Fibroblast of skin of right quadriceps (primary cell): Measurements from ENCODE around the gene IL22RA1.
A peak's percentile ranks its signal among the peaks of the same experiment; 100 is the strongest.

ENCODE experiments used
- DNase-seq: peaks from one replicate; pipeline ENCODE4 v3.0.0-alpha.2; 2013

The IL22RA1 gene, protein sequence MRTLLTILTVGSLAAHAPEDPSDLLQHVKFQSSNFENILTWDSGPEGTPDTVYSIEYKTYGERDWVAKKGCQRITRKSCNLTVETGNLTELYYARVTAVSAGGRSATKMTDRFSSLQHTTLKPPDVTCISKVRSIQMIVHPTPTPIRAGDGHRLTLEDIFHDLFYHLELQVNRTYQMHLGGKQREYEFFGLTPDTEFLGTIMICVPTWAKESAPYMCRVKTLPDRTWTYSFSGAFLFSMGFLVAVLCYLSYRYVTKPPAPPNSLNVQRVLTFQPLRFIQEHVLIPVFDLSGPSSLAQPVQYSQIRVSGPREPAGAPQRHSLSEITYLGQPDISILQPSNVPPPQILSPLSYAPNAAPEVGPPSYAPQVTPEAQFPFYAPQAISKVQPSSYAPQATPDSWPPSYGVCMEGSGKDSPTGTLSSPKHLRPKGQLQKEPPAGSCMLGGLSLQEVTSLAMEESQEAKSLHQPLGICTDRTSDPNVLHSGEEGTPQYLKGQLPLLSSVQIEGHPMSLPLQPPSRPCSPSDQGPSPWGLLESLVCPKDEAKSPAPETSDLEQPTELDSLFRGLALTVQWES

DNA sequence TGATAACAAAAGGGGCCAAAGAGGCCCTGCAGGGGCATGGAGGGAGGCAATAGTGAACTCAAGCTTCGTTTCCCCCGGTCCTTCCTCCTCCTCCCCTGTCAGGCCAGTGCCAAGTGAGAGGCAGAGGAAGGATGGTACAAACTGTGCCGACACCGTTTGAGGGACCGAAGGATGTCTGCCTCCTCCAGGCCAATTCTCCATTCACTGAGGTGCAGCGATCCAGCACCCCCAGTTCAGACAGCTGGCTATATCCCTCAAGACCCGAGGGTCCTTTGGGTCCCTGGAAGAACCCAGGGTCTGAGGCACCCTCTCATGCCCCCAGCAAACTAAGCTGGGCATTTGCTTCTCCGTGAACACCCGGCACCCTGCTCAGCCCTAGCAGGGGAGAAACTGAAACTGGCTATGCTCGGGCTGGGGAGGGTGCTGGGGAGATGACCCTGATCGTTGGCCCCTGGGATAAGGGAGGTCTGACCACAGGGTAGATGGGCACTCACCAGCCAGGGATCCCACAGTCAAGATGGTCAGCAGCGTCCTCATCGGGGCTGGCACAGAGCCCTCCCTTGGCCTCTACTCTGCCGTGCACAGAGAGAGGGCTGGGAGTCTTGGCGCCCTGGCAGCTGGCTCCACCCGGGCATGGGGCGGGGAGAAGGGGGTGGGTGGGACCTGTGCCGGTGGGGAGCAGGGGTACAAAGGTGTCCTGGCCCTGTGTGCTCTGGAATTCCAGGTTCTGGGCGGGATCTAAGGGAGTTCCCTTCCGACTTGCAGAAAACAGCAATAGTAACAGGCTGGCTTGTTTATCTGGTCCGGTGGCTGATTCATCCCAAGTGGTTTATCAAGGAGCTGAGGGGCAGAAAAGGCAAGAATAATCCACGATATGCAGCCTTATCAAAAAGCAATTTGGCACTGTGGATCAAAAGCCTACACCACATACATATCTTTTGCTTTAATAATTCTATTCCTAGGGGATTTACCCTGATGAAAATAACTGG lies at the start of gene IL22RA1:
Gene IL22RA1 (minus strand): TSS at position 595 of the 989 bp plus-strand sequence. CDS start 58 bp downstream, at position 537.
- DNase-seq, result no peak

DNA sequence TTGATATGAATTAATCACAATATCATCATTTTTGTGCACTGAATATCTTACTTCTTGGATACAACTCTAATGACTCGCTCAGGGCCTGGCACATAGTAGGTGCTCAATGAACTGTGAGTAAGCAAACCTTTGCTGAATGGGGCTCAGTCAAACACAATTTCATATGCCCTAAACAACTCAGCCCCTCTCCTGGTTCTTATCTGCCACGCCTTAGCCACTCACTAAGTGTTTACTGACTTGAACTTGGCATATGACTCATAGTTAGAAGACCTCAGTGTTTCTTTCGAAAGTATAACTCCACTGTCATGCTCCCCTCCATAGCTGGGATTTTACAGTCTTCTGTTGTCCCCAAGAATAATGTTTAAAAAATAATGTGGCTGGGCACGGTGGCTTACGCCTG lies 48.9 kb upstream of the IL22RA1 start:
- DNase-seq, result peak; percentile 28

DNA sequence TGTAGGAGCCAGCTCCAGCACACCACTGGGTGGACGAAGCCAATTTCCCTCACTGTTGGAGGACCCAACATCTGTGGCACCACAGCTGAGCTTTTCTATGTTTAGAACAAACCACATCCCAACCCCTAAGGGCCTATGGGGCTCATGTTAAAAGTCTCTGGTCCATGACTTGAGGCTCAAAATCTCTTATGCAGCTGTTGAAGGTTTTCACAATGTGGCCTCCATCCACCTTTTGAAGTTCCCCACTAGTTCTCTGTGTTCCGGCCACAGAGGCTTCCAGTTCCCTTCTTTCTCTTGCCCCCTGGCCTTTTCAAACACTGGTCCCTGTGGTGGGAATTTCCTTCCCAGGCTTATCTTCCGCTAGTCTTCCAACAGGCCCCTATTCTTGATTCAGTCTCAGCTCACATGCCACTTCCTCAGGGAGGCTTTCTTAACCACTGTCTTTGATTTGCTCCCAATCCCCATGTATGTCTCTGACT lies 48.1 kb upstream of the IL22RA1 start:
- no peak for DNase-seq

DNA sequence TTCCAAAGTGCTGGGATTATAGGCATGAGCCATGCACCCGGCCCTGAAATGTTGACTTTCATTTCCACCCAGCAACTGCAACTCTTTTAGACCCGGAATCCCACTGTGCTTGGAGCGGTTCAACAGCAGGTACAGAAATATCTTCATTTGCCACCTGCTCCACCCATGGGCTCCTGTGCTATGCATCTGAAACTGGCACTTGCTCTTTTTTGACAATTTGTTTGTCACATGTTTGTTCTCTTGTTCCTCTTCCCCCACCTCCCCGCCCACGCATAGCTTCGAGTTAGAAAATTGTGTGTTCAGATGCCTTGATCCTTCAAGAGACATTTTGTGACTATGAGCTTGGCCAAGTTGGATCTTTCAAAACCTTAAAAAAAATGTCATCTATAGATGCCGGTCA lies 46.6 kb upstream of the IL22RA1 start:
- no peak for DNase-seq

DNA sequence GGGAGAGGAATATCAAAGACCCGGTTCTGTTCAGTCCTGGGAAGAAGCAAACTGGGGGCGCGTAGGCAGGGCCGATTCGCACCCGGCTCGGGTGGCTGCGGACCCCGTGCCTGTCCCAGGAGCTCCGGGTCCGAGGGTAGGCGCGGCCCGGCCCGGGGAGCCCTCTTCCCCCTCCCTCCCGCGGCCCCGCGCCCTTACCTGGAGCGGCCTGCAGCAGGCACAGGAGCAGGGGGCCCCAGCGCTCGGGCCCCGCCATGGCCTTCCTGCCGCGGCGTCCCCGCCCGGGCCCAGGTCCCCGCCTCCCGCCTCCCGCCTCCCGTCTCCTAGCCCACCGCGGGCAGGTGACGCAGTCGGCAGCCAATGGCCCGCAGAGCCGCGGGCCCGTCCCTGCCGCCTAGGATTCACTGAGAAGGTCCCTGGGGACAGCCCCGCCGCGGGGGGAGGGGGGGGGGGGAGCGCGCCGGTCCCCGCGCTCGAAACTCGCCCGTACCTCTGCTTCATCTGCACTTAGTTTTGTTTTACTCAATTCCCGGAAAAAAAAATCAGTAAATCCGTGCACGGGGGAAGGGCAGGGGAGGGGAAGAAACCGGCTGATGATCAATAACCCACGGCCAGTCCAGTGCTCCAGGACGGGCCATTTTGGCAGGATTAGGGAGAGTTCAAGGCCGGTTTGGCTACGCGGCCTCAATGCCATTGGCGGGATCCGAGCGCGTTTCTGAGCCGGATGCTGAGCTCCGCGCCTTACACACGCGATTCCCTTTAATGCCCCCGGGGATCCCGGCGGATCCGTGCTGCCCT lies 44.3 kb upstream of the IL22RA1 start, which contains the start of gene IFNLR1:
Gene IFNLR1 (minus strand): TSS at position 297 of the 798 bp plus-strand sequence. CDS start 41 bp downstream, at position 256.
- DNase-seq, result peak; percentile 9

DNA sequence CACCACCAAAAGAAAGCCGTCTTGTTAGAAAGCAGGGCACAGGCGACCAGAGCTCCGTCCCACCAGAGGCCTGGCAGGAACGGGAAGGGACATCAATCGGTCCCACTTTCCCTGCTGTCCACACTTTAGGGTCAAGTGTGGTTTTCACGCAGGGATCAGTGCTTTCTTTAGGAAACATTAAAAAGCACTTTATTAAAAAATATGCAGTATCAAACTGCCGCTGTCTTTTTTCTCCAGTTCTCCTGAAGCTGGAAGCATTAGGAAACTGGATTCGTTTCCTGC lies 43.7 kb upstream of the IL22RA1 start:
- DNase-seq, result no peak

DNA sequence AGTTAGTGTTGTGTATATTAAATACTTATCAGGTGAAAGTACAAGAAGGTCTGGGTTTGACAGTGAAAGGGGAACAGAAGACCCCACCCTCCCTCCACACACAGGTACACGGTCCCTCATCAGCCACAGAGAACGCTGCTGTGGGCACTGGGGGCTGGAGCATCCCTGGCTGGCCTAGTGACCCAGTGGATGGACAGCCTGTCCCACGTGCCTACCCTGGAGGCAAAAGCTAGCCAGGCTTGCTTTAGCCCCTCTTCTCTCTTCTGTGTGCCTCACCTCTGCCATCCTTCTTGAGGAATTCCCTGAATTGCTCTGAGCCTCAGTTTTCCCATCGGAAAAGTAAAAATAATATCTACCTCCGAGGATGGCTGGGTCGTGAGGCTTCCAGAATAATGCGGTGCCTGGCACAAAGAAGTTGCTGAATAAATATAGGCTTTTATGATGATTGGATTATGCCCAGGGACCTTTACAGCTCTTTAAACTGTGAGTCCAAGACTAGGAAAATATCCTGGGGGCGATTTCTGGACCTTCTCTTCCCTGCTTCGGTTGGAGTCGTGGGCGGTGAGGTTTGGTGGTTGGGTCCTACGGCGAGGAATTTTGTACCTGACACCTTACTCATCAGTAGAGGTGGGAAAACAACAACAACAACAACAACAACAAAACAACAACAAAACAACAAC lies 43.2 kb upstream of the IL22RA1 start:
- no peak for DNase-seq

DNA sequence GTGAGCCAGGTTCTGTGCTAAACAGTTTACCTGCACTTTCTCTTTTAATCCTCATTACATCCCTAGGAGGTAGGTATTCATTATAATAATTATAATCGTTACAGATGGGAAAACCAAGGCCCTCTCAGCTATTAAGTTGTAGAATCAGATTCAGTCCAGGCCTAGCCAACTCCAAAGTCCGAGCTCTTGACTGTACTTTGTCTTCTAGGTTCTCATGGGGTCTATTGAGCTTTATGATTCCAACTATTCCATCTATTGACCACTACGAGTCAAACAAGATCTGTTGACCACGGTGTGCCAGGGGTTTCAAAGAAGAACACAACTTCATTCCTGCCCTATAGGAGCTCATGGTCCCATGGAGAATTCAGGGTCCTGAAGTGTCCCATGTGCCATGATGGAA lies 42.1 kb upstream of the IL22RA1 start:
- DNase-seq, result no peak

DNA sequence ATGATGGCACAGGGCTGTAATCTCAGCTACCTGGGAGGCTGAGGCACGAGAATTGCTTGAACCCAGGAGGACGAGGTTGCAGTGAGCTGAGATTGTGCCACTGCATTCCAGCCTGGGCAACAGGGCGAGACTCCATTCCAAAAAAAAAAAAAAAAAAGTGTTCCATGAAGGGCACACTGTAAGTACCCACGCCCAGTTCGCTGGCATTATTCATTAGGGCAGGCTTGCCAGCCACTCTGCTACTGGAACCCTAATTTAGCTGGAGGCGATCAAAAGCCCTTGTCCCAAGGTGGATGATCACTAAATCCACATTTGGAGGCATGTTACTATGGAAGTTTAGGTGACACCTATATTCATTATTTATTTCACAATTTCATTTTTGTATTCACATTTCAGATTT lies 39.1 kb upstream of the IL22RA1 start:
- no peak for DNase-seq

DNA sequence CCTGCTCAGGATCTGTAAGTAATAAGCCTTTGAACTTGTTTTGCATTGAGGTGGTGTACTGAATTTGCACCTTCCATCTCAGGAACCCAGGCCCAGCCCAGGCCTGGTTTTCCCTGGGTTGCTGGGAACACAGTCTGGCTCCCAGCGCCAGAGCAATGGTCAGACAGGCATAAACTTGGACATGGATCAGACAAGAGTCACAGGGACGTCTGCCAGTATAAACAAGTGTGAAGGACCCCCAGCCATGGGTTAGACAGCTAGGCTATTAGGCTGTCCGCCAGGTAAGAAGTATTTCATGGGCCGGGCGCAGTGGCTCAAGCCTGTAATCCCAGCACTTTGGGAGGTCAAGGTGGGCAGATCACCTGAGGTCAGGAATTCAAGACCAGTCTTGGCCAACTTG lies 38.7 kb upstream of the IL22RA1 start:
- no peak for DNase-seq

DNA sequence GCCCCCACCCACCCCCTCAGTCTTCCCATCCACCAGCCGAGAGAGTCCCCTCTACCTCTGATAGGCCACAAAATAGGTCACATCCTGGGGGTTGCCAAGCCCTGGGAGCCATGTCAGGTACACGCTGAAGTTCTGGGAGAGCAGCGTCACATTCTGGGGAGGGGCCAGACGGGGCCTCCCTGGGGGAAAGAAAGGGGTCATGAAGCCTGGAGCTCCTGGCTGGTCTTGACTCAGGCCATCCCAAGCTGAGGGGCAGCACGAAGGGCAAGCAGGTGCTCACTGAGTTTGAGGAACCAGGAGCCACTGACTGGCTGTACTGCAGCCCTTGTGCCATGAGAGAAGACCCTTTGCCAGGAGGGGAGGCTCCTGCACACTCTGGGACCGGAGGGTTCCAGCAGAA lies 37.7 kb upstream of the IL22RA1 start:
- DNase-seq, result no peak

DNA sequence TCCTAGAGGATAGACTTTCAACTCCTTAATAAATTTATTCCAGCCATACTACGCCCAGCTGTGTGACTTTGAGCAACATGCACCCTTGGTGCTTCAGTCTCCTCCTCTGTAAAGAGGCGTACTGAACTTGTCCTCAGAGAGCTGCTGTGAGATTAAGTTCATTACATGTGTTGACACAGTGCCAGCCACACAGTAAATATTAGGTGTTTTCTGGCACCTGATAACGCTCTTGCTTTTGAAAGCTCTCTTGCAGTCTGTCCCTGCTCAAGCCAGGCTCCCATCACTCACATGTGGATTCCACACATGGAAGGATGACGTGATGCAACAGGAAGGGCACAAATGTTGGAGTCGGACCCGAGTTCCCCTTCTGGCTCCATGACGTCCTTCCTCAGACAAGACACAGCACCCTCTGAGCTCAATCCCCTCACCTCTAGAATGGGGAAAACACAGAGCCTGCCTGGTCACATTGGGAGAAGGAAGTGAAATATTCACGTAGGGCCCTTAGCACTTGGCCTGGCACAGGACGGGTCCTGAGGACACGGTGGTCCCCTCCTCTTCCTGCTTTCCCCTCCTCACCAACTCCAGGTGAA lies 36.4 kb upstream of the IL22RA1 start:
- DNase-seq, result no peak

DNA sequence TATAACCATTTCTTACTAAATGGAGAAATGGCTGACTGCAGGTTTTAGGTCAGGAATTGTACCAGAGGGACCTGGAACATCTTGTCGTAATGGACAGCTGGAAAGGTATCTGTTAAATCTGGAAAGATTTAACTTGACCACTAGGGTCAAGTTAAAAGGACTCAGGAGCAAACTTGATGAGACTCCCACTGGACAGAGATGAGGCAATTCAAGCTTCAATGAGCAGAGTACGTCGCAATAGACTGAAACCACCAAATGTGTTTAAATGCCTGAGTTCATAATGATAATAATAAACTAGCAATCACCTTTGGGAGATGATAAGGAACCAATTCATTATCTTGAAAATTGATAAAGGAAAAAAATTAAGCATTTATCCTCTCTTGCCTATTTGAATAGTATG lies 35.5 kb upstream of the IL22RA1 start:
- DNase-seq, result no peak

DNA sequence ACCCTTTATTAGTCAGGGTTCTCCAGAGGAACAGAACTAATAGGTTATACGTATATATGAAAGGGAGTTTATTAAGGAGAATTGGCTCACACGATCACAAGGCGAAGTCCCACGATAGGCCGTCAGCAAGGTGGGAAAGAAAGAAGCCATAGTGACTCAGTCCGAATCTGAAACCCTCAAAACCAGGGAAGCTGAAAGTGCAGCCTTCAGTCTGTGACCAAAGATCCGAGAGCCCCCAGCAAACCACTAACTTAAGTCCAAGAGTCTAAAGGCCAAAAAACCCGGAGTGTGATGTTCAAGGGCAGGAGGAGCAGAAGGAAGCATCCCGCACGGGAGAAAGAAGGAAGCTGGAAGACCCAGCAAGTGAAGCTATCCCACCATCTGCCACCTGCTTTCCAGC lies 34.2 kb upstream of the IL22RA1 start:
- no peak for DNase-seq

DNA sequence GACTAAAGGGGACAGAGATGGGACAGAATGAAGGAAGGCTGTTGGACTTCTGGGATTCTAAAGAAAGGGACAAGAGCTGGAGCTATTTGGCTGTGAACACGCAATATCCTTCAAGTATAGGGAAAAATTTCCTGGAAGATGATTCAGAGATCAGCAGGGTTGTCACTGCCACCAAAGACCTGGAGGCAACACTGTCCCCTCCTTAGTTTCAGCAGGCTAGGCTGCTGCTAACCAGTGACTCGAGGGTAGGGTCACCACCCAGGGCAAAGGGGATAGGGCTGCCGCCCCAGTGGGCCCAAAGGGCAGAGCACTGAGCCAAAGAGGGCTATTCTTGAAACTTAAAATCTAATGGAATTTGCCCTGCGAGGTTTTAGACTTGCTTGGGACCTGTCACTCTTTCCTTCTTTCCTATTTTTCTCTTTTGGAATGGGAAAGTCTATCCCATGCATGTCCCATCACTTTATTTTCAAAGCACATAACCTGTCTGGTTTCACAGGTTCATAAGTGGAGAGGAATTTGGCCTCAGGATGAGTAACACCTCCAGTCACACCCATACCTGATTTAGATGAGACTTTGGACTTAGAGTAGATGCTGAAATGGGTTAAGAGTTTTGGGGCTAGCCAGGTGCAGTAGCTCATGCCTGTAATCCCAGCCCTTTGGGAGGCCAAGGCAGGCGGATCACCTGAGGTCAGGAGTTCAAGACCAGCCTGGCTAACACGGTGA lies 32.3 kb upstream of the IL22RA1 start:
- DNase-seq, result no peak

DNA sequence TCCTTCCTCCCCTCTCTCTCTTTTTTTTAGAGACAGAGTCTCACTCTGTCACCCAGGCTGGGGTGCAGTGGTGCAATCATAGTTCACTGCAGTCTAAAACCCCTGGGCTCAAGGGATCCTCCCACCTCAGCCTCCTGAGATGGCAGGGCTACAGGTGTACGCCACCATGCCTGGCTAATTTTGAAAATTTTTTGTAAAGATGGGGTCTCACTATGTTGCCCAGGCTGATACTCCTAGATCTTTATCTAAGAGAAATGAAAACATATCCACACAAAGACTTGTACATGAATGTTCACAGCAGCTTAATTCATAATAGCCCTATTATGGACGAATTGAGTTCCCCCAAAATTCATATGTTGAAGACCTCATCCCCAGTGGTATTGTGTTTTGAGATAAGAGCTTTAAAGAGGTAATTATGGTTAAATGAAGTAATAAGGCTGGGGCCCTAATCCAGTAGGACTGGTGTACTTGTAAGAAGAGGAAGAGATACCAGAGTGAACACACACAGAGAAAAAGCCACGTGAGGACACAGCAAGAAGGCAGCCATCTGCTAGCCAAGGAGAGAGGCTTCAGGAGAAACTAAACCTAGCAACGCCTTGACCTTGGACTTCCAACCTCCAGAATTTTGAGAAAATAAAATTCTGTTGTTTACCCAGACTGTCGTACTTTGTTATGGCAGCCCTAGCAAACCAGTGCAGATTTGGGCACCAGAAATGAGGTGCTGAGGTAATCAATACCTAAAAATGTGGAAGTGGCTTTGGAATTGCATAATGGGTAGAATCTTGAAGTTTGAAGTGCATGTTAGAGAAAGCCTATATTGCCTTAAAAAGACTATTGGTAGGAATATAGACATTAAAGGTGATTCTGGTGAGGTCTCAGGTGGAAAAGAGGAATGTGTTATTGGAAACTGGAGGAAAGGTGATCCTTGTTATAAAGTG lies 31.0 kb upstream of the IL22RA1 start:
- no peak for DNase-seq

DNA sequence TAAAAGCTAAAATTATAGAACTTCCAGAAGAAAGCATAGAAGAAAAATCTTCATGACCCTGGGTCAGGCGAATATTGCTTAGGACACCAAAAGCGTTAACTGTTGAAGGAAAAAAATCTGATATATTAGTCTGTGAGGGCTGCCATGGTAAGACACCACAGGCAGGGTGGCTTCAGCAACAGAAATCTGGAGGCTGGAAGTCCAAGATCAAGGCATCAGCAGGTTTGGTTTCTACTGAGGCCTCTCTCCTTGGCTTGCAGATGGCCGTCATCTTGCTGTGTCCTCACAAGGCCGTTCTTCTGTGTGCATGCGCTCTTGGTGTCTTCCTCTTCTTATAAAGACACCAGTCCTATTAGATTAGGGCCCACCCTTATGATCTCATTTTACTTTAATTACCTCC lies 29.7 kb upstream of the IL22RA1 start:
- no peak for DNase-seq

DNA sequence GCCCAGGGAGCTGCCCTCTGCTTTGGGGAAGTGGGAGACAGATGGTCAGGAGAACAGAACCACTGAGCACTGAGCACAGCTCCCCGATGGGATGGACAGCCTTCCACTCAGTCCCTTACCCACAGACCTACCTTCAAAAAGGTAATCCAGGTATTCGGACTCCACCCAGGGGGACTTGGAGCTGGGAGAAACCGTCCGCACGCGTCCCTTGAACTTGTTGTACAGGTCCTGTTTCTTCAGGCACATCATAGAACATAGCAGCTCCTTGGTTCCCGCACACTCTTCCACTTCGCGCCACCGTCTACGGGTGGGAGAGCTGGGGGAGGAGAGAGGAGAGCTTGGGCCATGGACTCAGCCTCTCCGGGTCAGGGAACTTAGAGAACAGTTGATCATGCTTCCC lies 26.3 kb upstream of the IL22RA1 start:
- DNase-seq, result no peak

DNA sequence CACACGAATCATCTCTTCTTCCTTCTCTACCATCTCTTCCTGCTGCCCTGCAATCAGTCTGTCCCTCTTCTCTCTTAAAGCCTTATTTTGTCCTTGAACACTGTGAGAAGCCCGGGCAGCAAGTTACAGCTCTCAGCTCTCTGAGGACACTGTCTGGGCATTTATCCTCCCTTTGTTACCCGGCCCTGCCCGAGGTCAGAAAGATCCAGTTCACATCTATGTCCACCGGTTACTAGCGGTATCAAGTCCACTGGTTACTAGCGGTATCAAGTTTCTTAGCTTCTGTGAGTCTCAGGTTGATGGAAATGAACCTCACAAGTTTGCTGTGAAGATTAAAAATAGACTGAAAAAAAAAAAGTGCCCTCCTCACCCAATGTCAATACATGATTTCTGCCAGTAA lies 25.3 kb upstream of the IL22RA1 start:
- no peak for DNase-seq

DNA sequence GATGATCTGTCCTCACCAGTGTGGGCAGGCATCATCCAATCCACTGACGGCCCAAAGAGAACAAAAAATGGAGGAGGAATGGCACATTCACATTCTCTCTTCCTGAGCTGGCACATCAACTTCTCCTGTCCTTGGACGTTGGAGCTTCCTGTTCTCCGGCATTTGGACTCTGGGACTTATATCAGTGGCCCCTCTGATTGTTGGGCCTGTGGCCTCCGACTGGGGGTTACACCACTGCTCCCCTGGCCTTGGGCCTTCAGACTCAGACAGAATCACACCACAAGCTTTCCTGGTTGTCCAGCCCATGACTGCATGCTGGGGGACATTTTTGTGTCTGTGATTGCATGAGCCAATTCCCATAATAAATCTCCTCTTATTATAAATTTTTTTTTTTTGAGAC lies 24.1 kb upstream of the IL22RA1 start:
- DNase-seq, result no peak
